Parathyroid adenoma (tissue), 2 donors: ENCODE measurements around the gene STAP2.

Experiments used
- H2AFZ ChIP-seq: fragments of 300-600 bp; sonication (generic); one replicate; pipeline ENCODE4 v1.7.0; 2017; ENCODE audit warnings: antibody characterized with exemption, mild to moderate bottlenecking
- H3K27ac ChIP-seq: fragments of 300-600 bp; sonication (generic); one replicate; pipeline ENCODE4 v1.7.0; 2017
- H3K27me3 ChIP-seq: fragments of 300-600 bp; sonication (generic); one replicate; pipeline ENCODE4 v1.7.0; 2017; ENCODE audit warnings: low read length; ENCODE audit not compliant: control insufficient read depth, insufficient read depth
- H3K36me3 ChIP-seq: fragments of 300-600 bp; sonication (generic); one replicate; pipeline ENCODE4 v1.7.0; 2017; ENCODE audit warnings: low read length; ENCODE audit not compliant: control insufficient read depth, insufficient read depth
- H3K4me1 ChIP-seq: fragments of 300-600 bp; sonication (generic); one replicate; pipeline ENCODE4 v1.7.0; 2017; ENCODE audit warnings: control low read depth
- H3K4me2 ChIP-seq: fragments of 300-600 bp; sonication (generic); one replicate; pipeline ENCODE4 v1.7.0; 2017; ENCODE audit warnings: low read length
- H3K4me3 ChIP-seq: fragments of 300-600 bp; sonication (generic); one replicate; pipeline ENCODE4 v1.7.0; 2017; ENCODE audit warnings: low read depth, low read length
- H3K79me2 ChIP-seq: fragments of 300-600 bp; sonication (generic); one replicate; pipeline ENCODE4 v1.7.0; 2017; ENCODE audit warnings: control low read depth
- H3K9ac ChIP-seq: fragments of 300-600 bp; sonication (generic); one replicate; pipeline ENCODE4 v1.7.0; 2017; ENCODE audit warnings: mild to moderate bottlenecking
- H3K9me3 ChIP-seq: fragments of 300-600 bp; sonication (generic); one replicate; pipeline ENCODE4 v1.7.0; 2017; ENCODE audit warnings: low read length; ENCODE audit not compliant: control insufficient read depth
- TF ChIP-seq, protein P1 (sequence below): fragments of 300-600 bp; sonication (generic); IDR thresholded peaks from one replicate; pipeline ENCODE4 v1.7.0; 2017; ENCODE audit warnings: antibody characterized with exemption, mild to moderate bottlenecking
- donor health status: primary hyperparathyroidism.

The STAP2 gene

DNA sequence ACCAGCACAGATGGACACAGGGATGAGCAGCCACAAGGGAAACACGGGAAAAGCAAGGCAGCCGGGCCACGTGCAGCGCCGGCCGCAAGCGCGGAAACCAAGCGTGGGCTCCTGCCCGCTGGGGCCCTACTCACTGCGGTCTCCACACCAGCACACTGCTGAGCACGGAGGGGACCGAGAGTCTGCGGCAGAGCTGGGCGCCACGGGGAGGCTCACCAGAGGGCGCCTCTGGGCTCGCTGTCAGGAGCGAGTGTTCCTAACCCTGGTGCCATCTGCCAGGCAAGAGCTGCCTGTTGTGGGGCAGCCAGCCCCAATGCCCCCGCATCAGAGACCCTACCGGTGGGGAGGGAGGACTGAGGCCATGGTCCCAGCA lies 31.2 kb upstream of the STAP2 start:
- peaks cover 68% of the 10 kb centered on the region for H3K4me1 ChIP-seq
- H3K79me2 ChIP-seq, result peaks cover 48% of the 10 kb centered on the region
- TF ChIP-seq, protein P1, sequence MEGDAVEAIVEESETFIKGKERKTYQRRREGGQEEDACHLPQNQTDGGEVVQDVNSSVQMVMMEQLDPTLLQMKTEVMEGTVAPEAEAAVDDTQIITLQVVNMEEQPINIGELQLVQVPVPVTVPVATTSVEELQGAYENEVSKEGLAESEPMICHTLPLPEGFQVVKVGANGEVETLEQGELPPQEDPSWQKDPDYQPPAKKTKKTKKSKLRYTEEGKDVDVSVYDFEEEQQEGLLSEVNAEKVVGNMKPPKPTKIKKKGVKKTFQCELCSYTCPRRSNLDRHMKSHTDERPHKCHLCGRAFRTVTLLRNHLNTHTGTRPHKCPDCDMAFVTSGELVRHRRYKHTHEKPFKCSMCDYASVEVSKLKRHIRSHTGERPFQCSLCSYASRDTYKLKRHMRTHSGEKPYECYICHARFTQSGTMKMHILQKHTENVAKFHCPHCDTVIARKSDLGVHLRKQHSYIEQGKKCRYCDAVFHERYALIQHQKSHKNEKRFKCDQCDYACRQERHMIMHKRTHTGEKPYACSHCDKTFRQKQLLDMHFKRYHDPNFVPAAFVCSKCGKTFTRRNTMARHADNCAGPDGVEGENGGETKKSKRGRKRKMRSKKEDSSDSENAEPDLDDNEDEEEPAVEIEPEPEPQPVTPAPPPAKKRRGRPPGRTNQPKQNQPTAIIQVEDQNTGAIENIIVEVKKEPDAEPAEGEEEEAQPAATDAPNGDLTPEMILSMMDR, result peak; percentile 62
- H3K27ac ChIP-seq, result peak overlapping the region; percentile 99
- no peaks in the 10 kb centered on the region for H3K27me3 ChIP-seq
- H3K36me3 ChIP-seq, result no peaks in the 10 kb centered on the region
- no peak overlapping the region for H3K4me3 ChIP-seq
- H3K4me2 ChIP-seq, result peak overlapping the region; percentile 70
- no peak overlapping the region for H2AFZ ChIP-seq
- H3K9me3 ChIP-seq, result no peaks in the 10 kb centered on the region
- no peak overlapping the region for H3K9ac ChIP-seq

DNA sequence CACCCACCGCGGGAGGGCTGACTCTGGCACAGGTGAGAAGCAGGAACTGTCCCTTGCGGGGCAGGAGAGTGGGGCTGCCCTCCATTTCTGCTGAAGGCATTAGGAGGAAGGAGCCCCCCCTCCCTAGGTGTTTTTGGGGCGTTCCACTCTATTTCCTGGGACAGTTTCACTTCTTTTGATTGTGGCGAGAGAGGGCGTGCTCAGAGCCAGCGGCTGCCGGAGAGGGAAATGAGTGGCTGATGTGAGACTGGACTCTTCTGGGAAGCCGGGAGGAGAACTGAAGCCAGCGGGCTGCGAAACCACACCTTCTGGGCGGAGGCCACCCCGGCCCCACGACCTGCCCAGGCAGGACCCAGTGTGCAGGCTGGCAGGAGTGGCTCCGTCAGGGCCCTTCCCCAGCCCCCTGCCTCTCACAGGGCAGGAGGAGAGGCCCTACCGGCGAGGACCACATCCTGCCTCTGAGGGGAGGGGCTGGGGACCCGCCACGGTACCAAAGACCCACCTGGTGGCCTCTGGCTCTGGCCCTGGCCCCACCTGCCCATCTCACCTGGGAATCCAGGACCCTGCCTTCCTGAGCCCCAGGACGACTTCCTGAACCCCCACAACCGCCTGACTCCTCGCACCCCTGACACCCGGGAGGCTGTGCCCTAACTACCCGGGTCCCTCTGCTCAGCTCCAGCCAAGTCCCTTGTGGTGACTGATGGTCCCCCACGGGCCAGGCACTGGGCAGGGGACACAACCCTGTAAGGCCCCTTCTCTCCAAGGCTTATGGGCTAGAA lies 30.7 kb upstream of the STAP2 start:
- Histone ChIP-seq H3K27ac (peak overlapping the region; percentile 99), H2AFZ (no peak overlapping the region), H3K4me2 (peak overlapping the region; percentile 70), H3K4me1 (peaks cover 63% of the 10 kb centered on the region), H3K4me3 (peak overlapping the region; percentile 41), H3K9me3 (no peaks in the 10 kb centered on the region), H3K9ac (no peak overlapping the region), H3K36me3 (no peaks in the 10 kb centered on the region), H3K27me3 (no peaks in the 10 kb centered on the region), H3K79me2 (peaks cover 48% of the 10 kb centered on the region)
- TF ChIP-seq, protein P1, result peak; percentile 2

DNA sequence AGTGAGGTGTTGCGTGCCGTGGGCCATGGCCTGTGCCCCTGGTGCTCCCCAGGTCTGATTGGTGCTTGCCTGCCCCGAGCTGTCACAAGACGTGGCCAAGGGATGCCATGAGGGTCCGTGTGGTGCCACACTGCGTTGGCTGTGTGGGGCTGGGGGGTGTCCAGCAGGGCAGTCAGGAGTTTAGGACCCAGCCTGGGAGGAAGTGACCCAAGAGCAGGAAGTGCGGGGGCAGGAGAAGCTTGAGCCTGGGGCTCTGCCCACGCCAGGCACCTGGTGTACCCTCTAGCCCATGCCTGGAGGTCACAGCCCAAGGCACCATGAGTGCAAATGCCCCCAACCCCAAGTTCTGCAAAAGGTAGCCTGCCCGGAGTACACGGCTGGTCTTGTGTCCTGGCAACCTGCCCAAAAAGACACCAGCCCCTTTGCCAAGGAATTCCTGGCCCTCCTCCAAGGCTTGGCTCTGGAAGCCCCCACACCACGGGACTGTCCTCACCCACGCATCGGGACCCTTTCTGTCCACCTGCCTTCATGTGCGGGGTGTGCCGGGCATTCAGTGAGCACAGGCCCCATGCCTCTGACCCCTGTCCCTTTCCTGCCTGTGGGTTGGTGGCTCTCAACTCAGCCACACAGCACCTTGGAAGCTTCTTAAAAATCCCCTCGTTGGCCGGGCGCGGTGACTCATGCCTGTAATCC lies 29.6 kb upstream of the STAP2 start:
- peaks cover 52% of the 10 kb centered on the region for H3K4me1 ChIP-seq
- no peaks in the 10 kb centered on the region for H3K27me3 ChIP-seq
- no peak overlapping the region for H3K4me3 ChIP-seq
- peak overlapping the region; percentile 99 for H3K27ac ChIP-seq
- TF ChIP-seq, protein P1, result no peak
- no peak overlapping the region for H3K9ac ChIP-seq
- no peak overlapping the region for H3K4me2 ChIP-seq
- H3K36me3 ChIP-seq, result no peaks in the 10 kb centered on the region
- no peaks in the 10 kb centered on the region for H3K9me3 ChIP-seq
- peaks cover 48% of the 10 kb centered on the region for H3K79me2 ChIP-seq
- H2AFZ ChIP-seq, result no peak overlapping the region

DNA sequence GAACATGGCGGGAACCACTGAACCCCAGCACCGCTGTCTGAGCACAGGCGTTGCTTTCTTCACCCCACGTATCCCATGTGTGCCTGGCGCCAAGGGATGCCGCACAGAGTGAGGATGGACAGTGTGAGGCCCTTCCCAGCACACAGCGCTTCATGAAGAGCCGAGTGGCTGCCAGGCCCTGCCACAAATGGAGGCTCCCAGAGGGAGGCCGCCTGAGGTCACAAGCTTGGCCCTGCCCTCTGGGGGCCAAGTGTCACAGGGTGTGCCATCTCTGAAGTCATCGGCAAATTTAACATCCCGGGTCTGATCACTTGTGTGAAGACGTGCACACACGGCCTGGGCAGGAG lies 29.1 kb upstream of the STAP2 start:
- peaks cover 47% of the 10 kb centered on the region for H3K79me2 ChIP-seq
- peaks cover 47% of the 10 kb centered on the region for H3K4me1 ChIP-seq
- H3K36me3 ChIP-seq, result no peaks in the 10 kb centered on the region
- H2AFZ ChIP-seq, result no peak overlapping the region
- no peak overlapping the region for H3K4me2 ChIP-seq
- TF ChIP-seq, protein P1, result no peak
- H3K4me3 ChIP-seq, result no peak overlapping the region
- no peaks in the 10 kb centered on the region for H3K27me3 ChIP-seq
- peak overlapping the region; percentile 99 for H3K27ac ChIP-seq
- H3K9ac ChIP-seq, result no peak overlapping the region
- H3K9me3 ChIP-seq, result no peaks in the 10 kb centered on the region
